RKO (cell line): ENCODE data around the gene MAN1C1.
"Not testable (repeated sequence)": the region's sequence is repeated elsewhere in the genome, so short reads cannot be mapped to it uniquely, and the experiment has no call there.

Experiments used
- DNase-seq: peaks from one replicate; pipeline ENCODE4 v3.0.0-alpha.2; 2016; ENCODE audit warnings: low spot score

Gene MAN1C1

DNA sequence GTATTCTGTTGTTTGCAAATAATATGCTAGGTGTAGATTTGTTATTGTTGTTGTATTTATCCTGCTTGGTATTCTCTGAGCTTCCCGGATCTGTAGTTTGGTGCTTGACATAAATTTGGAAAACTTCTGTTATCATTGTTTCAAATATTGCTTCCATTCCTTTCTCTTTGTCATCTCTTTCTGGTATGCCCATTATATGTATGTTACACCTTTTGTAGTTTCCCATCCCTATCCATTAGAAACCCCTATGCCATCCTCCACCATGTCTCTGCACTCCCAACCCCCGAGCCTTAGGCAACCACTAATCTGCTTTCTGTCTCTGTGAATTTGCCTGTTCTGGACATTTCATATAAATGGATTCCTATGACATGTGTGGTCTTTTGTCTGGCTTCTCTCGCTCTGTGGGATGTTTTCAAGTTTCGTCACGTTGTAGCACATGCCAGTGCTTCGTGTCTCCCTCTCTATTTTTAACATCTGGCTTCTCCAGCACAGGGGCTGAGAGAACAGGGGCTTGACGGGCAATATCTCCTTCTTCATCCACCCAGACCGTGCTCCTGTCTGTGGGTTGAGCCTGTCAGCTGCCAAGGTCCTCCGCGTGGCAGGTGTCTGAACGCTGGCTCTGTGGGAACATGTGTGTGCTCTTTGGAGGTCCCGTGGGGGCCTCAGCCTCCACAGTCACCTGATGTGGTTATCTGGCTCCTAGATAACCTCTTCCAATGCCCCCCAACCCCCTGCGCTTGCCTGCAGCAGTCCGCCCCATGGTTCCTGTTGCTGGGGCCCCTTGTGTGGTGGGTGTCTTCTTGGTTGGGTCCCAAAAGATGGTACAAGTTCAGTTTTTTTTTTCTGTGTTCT lies 32.8 kb upstream of the MAN1C1 start:
- DNase-seq: no peak

DNA sequence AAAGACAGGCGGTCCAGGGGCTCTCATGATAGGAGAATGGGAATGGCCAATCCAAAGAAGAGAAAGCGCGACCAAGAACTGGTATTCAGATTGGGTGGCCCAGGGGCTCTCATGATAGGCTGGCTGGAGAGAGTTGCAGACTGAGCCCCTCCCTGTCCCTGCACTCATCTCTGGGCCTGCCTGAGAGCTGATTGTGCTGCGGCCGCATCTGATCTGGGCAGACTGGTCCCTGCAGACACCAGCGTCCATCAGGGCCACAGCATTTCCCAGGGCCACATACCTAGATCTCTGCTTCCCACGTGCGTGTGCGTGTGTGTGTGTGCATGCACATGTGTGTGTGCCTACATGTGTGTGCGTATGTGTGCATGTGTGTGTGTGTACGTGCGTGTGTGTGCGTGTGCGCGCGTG lies 30.4 kb upstream of the MAN1C1 start:
- DNase-seq: no peak

DNA sequence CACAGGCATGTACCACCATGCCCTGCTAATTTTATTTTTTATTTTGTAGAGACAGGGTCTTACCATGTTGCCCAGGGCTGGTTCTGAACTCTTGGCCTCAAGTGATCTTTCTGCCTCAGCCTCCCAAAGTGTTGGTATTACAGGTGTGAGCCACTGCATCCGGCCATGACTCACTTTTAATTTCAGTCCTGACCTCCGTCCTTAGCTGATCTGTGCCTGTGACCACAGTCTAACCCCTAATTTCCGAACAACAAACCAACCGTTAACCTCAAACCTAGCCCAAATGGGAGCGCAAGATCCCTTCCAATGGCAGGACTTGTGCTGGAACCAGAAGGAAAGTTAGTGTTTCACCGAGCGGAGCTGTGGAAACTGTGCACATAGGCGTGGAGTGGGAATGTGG lies 29.3 kb upstream of the MAN1C1 start:
- DNase-seq: no peak

DNA sequence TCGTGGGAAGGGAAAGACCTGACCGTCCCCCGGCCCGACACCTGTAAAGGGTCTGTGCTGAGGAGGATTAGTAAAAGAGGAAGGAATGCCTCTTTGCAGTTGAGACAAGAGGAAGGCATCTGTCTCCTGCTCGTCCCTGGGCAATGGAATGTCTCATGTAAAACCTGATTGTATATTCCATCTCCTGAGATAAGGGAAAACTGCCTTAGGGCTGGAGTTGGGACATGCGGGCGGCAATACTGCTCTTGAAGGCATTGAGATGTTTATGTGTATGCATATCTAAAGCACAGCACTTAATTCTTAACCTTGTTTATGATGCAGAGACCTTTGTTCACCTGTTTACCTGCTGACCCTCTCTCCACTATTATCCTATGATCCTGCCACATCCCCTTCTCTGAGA lies 28.4 kb upstream of the MAN1C1 start:
- not testable (repeated sequence) for DNase-seq

DNA sequence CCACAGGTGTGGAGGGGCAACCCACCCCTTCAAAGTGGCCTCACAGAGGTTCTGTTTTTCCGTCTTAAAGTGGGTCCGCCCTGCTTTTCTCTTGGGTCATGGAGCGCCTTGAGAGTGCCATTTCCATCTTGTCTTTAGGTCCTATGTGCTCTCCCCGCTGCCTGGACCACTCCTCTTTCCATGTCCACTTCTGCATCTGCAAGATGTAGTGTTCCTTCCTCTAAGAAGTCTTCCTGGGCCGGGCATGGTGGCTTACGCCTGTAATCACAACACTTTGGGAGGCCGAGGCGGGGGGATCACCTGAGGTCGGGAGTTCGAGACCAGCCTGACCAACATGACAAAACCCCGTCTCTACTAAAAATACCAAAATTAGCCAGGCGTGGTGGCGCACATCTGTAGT lies 27.8 kb upstream of the MAN1C1 start:
- not testable (repeated sequence) for DNase-seq

DNA sequence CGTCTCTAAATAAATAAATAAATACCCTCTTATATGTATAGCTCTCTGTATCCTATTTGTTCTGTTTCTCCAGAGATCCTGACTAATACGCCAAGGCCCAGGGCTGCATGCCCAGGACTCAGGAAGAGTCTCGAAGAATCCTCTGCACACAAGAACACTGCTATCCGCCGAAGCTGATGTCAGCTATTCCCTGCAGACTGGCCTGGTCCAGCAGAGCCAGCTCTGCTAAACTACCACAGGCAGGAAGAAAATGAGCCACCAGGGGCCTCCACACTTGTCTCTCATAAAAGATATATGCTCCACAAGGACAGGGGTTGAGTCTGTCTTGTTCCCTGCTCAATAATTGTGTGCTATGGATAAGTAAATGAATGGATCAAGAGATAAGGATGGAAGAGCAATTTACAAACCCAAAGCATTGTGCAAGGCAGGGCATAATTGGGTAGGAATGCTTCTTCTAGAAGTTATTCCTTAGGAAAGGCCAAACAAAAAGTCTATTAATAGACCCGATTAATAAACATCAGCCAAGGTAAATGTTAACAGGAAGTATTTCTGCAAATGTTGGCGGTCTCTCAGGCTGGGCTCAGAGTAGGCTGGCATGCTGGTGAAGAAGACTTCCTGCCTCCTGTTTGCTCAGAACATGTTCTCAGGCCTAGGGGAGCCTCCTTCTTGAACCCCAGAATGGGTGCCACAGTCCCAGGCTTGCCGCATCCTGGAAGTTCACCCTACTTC lies 26.3 kb upstream of the MAN1C1 start:
- no peak for DNase-seq

DNA sequence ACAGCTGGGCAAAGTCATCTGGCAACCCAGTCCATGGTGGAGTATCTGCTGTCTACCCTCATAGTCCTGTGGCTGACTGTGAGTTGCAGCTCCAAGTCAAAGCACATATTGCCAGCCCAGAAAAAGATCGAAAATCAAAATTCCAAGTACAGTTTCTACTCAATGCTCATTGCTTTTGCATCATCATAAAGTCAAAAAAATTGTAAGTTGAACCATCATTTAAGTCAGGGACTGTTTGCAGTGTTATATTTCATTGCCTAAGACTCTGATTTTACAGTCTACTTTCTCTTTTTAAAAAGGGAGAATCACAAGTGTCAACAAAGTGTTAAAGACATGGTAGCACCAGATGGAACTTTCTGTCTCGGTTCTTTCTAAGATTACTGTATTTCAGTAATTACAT lies 22.7 kb upstream of the MAN1C1 start:
- DNase-seq: no peak

DNA sequence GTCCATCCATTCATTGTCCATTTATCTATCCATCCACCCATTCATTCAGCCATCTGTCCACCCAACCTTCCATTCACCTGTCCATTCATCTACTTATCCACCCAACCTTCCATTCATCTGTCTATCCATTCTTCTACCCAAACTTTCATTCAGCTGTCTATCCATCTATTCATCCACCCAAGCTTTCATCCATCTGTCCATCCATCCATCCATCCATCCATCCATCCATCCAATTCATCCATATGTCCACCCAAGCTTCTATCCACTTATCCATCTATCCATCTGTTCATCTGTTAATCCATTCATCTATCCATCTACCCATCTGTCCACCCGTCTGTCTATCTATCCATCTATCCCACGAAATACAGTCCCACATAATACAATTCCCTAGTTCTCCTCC lies 21.6 kb upstream of the MAN1C1 start:
- DNase-seq: no peak

DNA sequence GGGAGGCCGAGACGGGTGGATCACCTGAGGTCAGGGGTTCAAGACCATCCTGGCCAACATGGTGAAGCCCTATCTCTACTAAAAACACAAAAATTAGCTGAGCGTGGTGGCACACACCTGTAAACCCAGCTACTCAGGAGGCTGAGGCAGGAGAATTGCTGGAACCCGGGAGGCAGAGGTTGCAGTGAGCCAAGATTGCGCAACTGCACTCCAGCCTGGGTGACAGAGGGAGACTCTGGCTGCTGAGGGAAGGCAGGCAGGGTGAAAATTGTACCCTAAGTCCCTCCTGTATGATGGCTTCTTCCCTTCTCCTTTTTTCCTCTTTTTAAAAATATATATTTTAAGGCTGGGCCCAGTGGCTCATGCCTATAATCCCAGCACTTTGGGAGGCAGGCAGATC lies 19.9 kb upstream of the MAN1C1 start:
- not testable (repeated sequence) for DNase-seq

DNA sequence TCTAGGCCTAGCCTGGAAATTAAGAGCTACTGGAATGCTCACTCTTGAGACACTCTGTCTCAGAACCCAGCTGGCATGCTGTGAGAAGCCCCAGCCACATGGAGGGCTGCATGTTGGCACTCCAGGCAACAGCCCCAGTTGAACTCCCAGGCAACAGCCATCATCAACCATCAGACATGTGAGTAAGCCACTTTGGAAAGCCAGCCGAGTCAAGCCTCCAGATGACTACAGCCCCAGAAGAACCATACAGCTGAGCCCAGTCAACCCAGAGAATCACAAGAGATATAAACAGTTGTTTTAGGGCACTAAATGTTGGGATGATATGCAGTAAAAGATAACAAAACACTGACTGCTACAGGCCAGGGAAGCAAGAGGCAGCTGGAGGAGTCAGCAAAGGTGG lies 17.7 kb upstream of the MAN1C1 start:
- no peak for DNase-seq

DNA sequence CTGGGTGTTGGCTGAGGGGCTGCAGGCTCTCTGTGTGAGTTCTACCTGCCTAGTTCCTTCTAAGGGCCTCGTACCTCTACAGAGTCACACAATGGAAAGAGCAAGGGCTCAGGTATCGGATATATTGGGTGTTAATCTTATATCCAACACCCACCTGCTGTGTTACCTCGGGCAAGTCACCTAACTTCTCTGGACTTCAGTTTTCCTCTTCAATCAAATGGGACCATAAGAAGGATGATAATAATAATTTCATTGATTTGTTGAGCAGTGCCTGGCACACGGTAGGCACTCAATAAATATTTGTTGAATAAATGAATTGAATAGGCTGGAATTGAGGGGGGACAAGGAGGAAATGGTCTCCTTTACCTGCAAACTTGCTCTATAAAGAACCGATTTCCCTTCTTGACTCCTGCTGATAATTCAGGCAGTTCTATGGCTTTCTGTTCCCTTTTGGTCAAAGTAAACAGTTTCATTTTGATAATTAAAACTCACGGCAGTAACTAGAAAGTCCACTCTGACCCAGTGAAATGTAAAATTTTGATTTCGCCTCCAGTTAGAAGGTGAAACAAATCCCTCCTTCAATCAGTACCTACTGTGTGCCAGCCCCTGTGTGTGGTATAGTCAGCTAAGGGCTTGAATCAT lies 16.5 kb upstream of the MAN1C1 start:
- no peak for DNase-seq

DNA sequence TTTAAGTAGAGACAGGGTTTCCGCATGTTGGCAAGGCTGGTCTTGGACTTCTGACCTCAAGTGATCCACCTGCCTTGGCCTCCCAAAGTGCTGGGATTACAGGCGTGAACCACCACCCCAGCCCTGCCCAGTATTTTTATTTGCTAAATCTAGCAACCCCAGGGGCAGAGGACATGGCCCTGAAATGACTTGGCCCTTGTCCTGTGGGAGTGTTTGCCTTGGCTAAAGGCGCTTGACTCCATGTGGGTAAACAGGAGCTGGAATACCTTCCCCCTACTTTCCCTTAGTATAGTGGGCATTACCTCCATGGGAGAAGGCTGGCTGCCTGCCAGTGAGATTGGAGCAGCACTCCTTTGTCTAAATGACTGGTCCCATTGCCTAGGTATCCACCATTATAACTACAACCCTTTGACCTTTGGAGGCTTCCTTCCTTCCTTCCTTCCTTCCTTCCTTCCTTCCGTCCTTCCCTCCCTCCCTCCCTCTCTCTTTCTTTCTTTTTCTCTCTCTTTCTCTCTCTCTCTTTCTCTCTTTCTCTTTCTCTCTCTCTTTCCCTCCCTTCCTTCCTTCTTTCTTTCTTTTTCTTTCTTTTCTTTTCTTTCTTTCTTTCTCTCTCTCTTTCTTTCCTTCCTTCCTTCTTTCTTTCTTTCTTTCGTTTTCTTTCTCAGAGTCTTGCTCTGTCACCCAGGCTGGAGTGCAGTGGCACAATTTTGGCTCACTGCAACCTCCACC lies 15.5 kb upstream of the MAN1C1 start:
- DNase-seq: not testable (repeated sequence)

DNA sequence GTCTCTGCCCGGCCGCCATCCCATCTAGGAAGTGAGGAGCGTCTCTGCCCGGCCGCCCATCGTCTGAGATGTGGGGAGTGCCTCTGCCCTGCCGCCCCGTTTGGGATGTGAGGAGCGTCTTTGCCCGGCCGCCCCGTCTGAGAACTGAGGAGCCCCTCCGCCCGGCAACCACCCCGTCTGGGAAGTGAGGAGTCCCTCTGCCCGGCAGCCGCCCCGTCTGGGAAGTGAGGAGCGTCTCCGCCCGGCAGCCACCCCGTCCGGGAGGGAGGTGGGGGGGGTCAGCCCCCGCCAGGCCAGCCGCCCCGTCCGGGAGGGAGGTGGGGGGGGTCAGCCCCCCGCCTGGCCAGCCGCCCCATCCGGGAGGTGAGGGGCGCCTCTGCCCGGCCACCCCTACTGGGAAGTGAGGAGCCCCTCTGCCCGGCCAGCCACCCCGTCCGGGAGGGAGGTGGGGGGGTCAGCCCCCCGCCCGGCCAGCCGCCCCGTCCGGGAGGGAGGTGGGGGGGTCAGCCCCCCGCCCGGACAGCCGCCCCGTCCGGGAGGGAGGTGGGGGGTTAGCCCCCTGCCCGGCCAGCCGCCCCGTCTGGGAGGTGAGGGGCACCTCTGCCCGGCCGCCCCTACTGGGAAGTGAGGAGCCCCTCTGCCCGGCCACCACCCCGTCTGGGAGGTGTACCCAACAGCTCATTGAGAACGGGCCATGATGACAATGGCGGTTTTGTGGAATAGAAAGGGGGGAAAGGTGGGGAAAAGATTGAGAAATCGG lies 12.6 kb upstream of the MAN1C1 start:
- not testable (repeated sequence) for DNase-seq

DNA sequence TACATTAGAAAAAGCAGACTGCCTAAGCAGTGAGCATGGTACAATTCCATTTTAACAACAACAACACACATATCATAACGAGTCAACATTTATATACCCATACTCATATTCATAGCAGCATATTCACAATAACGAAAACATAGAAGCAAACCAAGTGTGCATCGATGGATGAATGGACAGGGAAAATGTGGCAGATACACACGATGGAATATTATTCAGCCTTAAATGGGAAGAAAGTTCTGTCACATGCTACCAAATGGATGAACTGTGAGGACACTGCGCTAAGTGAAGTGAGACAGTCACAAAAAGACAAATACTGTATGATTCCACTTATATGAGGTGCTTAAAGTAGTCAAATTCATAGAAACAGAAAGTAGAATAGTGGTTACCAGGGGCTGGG lies 9.5 kb upstream of the MAN1C1 start:
- DNase-seq: no peak

DNA sequence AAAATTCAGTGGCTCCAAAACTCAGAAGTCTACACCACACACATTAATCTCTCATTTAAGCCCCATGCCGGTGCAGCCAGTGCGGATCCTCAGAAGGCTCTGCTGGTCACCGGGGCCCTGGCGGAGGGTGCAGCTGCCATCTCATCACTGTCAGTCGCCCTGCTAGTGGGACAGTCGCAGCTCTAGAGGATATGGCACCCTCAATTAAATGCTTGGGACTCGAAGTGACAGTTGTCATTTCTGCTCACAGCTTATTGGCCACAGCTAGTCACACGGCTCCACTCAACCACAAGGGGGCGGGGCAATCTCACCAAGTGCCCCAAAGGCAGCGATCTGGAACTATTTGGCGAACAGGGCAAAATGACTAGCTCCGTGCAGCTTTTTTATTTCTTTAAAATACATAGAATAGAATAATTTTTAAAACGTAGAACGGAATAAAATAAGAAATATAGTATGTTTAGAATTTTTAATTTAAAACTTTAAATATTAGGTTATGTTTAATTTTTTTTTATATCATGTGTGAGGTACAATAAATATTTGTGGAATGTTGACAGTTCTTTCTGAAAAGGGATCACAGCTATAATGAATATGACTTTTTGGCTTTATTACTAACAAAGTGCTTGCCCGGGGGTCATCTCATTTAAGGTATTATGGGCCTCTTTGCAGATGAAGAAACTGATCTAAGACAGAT lies 8.0 kb upstream of the MAN1C1 start:
- DNase-seq: peak; percentile 71

DNA sequence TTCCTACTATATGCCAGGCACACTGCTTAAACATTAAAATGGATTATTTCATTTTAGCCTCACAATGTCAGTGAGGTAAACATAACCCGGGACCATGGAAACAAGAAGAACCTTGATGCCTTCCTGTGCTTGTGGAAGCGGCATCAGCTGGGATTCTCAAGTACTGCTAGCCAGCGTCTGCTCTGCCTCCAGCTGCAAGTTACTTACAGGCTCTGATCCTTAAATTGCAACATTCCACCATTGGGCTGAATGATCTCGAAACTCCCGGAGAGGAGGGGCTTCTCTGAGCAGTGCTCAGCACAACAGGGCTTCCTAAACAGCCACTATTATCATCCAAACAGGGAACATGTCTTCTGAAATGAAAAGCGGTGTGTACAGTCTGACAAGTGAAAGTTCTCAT lies 6.7 kb upstream of the MAN1C1 start:
- DNase-seq: no peak

DNA sequence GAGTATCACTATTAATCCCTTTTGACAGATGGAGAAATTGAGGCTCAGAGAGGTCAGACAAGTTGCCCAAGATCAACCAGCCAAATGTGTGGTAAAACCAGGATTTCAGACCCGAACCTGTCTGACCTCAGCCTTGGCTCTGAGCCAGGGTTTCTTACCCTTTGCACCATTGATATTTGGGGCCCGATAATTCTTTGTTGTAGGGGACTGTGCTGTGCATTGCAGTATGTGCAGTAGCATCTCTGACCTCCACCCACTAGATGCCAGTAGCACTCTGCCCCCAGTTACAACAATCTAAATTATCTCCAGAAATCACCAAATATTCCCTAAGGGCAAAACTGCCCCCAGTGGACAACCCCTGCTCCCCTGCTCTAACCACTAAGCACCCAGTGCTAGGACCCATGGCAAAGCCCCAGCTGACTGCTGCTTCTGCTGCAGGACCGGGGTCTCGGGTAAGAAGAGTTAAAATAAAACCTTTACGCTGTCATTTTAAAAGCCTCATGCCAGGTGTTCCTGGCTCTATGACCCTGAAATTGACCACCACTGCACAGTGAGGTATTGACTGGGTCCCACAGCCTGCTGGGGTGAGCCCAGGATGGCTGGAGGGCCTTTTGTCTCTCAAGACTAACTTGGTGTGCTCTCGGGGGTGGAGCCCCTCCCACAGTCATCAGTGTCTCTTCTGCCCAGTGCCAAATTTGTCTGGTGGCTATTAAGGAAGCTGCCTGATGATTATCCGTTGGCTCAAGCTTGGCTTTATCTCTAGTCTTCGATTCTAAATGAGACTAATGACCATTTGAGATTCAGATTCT lies 5.6 kb upstream of the MAN1C1 start:
- DNase-seq: peak; percentile 51

DNA sequence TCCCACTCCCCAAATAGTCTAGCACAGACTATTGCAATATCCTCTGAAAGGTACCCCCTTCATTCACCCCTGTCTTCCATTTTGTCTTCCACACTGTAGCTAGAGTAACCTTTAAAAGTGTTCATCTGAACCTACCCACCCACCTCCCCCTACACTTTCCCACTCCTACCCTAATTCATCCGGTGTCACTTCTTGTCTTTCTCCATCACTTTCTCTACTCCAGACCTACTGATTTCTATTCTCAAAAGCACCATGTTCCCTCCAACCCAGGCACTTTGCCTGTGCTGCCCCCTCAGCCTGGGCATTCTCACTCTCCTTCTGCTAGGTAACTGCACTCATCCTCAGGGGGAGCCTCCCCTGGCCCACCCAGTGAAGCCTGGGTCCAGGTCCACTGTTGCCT lies 4.7 kb upstream of the MAN1C1 start:
- DNase-seq: no peak

DNA sequence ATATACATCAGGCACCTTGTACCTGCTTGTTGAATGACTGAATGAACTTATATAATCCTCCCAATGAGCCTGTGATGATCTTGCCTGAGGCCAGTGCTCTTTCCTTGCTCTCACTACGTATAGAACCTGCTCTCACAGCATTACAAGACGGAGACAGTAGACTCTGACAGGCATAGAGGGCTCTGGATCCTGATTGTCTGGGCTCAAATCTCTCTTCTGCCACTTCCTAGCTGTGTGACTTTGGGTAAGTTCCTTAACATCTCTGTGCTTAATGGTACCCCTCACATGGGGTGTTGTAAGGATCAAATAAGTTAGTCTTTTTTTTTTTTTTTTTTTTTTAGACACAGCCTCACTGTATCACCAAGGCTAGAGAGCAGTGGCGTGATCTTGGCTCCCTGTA lies 4.2 kb upstream of the MAN1C1 start:
- no peak for DNase-seq

DNA sequence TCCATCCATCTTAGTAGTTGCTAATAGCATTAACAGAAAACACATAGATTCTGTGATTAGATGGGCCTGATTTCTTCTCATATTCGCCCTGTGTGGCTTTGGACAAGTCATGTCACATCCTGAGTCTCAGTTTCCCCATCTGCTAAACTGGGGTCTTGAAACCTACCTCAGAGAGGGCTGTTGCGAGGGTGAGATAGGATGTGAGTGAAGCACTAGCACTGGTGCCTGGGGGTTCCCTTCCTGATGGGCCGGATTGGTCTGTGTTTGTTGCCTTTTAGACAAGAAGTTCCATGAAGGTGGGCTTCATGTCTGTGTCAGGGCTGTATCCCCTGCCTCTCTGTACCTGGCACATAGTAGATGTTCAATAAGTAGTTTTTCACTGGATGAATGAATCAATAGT lies 3.5 kb upstream of the MAN1C1 start:
- no peak for DNase-seq
